K562 (cell line): ENCODE measurements around the gene TGM1. TPM values are rescaled to one million over a fixed set of nuclear protein-coding genes. Genes with fewer than 3 reads are reported as not detected.

Experiments
- BRD9 ChIP-seq: fragments of 450-650 bp; IDR thresholded peaks from 2 replicates; pipeline ENCODE4 v1.6.1; 2018; ENCODE audit warnings: low read depth; ENCODE audit not compliant: partially characterized antibody
- ELF2 ChIP-seq: fragments of 250-450 bp; sonication (Bioruptor Pico); IDR thresholded peaks from 2 replicates; pipeline ENCODE4 v1.5.0; 2021; ENCODE audit warnings: mild to moderate bottlenecking
- ETV1 ChIP-seq: fragments of 450-650 bp; conservative IDR thresholded peaks from 2 replicates; pipeline ENCODE4 v1.6.1; 2016; ENCODE audit warnings: missing genetic modification characterization, control low read depth, low read depth, missing compliant biosample characterization
- FOS ChIP-seq: IDR thresholded peaks from 3 replicates; pipeline ENCODE4 v1.6.1; 2011; ENCODE audit not compliant: insufficient read length; ENCODE audit errors: extremely low read depth
- MAFF ChIP-seq: IDR thresholded peaks from 2 replicates; pipeline ENCODE4 v1.6.1; 2012; ENCODE audit warnings: low read length, improper control_type of control experiment
- NR2C2 ChIP-seq, 2 experiments: fragments of 200-800 bp in 1 of 2; sonication (Bioruptor generic) in 1 of 2; sonication (generic) in 1 of 2; formaldehyde crosslinking in 1 of 2; IDR thresholded peaks; 2 replicates each; pipeline versions ENCODE4 v1.6.1 to v1.8.0; 2016 to 2022; ENCODE audit warnings: mild to moderate bottlenecking in 1 of 2, missing compliant biosample characterization in 1 of 2, missing genetic modification characterization in 1 of 2, missing genetic modification reagents in 1 of 2
- PHF21A ChIP-seq: fragments of 450-650 bp; IDR thresholded peaks from 2 replicates; pipeline ENCODE4 v1.6.1; 2017; ENCODE audit warnings: low read depth, borderline replicate concordance
- RAD21 ChIP-seq, 2 experiments: fragments of 250-450 bp in 1 of 2; fragments of 450-650 bp in 1 of 2; sonication (Bioruptor Pico) in 1 of 2; formaldehyde crosslinking in 1 of 2; IDR thresholded peaks in 1 of 2; conservative IDR thresholded peaks in 1 of 2; 2 replicates each; pipeline versions ENCODE4 v1.4.0 to v1.8.0; 2020 to 2022; ENCODE audit warnings: mild to moderate bottlenecking in 2 of 2, moderate library complexity in 1 of 2
- RBM22 ChIP-seq: fragments of 200-400 bp; formaldehyde crosslinking; IDR thresholded peaks from 2 replicates; pipeline ENCODE4 v1.6.1; 2018; ENCODE audit warnings: low read length, low read depth; ENCODE audit not compliant: poor library complexity, severe bottlenecking
- SIN3A ChIP-seq, 2 experiments: fragments of 150-350 bp in 1 of 2; IDR thresholded peaks; 2 replicates each; pipeline ENCODE4 v1.6.1; 2011 to 2016; ENCODE audit warnings: borderline replicate concordance in 2 of 2, low read depth in 2 of 2, low read length in 2 of 2, mild to moderate bottlenecking in 2 of 2, moderate library complexity in 2 of 2; ENCODE audit not compliant: control insufficient read depth in 1 of 2
- YY1 ChIP-seq, 3 experiments: IDR thresholded peaks; 2 replicates each; pipeline ENCODE4 v1.6.1; 2011; ENCODE audit warnings: low read length in 2 of 3, mild to moderate bottlenecking in 2 of 3, moderate library complexity in 2 of 3, borderline replicate concordance in 1 of 3, control low read depth in 1 of 3, low read depth in 1 of 3; ENCODE audit not compliant: insufficient read depth in 3 of 3, insufficient replicate concordance in 2 of 3, control insufficient read depth in 1 of 3, insufficient read length in 1 of 3; ENCODE audit errors: extremely low read depth in 1 of 3
- ZKSCAN1 ChIP-seq: fragments of 150-350 bp; IDR thresholded peaks from 2 replicates; pipeline ENCODE4 v1.6.1; 2016; ENCODE audit warnings: low read depth, low read length
- polyA plus RNA-seq, 8 experiments: library from polyadenylated mRNA; depleted of rRNA in 4 of 8; stranded (reverse) in 5 of 8; unstranded in 3 of 8; fragments of >200 nt; fragmentation: Nextera tagmentation in 2 of 8; fragmentation: Illumina TruSeq in 1 of 8; extraction: Ambion mirVana in 2 of 8; extraction: Trizol in 1 of 8; gene quantifications; 2 replicates each; pipeline versions ENCODE4 v1.2.1 to v1.2.3, GENCODE V29; 2011 to 2014; ENCODE audit warnings: inconsistent platforms in 1 of 8, missing spikeins in 1 of 8
- total RNA-seq, 7 experiments: library from RNA; depleted of rRNA in 6 of 7; stranded (reverse); fragments of >200 nt in 6 of 7; fragmentation: Illumina TruSeq in 2 of 7; extraction: Trizol in 2 of 7; gene quantifications; 2 replicates each; pipeline versions ENCODE4 v1.2.1 to v1.2.3, GENCODE V29; 2011 to 2021; ENCODE audit warnings: low replicate concordance in 1 of 7
- TF ChIP-seq, protein P1 (sequence below): sonication (generic); formaldehyde crosslinking; IDR thresholded peaks from 2 replicates; pipeline ENCODE4 v1.9.0; 2022; ENCODE audit warnings: mild to moderate bottlenecking, missing genetic modification reagents
- TF ChIP-seq, protein P2 (sequence below): fragments of 450-650 bp; IDR thresholded peaks from 2 replicates; pipeline ENCODE4 v1.6.1; 2016; ENCODE audit warnings: borderline replicate concordance
- TF ChIP-seq, protein P3 (sequence below), 2 experiments: IDR thresholded peaks; 2 replicates each; pipeline ENCODE4 v1.6.1; 2012; ENCODE audit warnings: improper control_type of control experiment in 2 of 2, low read depth in 2 of 2, low read length in 2 of 2, borderline replicate concordance in 1 of 2
- TF ChIP-seq, protein P4 (sequence below): fragments of 450-650 bp; formaldehyde crosslinking; IDR thresholded peaks from 2 replicates; pipeline ENCODE4 v1.4.0; 2020; ENCODE audit warnings: mild to moderate bottlenecking, mixed read lengths

TGM1 gene
- total and polyA plus RNA-seq, 9 of the 15 experiments (the other 6 are each of a cell fraction or from before 2014, with no cell fraction given): 0.13 to 4.4 (median 0.88) TPM

DNA sequence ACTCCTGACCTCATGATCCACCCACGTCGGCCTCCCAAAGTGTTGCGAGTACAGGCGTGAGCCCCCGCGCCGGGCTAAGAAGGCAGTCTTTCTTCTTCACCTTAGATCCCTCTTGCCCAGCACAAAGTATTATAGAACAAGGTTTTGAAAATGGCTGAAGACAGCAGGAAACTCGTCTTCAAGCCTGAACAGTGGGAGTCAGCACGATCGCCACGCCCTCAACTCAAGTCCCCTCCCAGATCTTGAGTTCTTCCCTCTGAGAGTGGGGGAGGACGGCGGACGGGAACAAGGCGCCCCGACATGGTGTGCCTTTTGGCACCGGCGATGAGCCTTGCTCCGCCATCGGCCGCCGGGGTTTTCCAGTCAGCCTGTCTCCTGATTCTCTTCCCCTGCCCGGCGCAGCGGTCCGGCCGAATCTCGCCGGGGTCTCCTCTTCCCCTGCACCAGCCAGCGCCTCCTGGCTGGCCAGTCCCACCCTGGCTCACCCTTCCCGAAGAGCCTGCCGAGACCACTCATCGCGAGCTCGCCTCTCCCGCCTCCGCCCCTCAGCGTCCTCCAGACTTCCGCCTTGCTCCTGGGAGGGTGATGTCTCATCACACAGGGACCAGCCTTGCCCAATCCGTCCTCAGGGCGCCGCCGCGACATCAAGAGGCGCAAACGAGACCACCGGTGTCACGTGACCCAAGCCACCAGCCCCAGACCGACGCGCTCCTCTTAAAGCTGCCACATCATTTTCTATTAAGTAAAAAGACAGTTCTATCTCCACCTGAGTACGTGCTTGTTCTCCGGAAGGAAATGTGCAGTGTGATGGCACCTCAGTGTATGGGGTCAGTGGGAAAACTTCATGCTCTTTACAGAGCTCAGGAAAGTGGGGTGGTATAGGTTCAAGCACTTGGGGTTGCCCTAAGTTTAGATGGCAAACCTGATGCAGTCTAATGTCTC lies 49.8 kb downstream of the TGM1 start, which contains the start of gene CHMP4A (continued):
- no peak for TF ChIP-seq MAFF
- TF ChIP-seq SIN3A (IDR thresholded peaks at IDR 0.05; ENCODE audit: borderline replicate concordance in 2 of 2, control insufficient read depth in 1 of 2, low read depth in 2 of 2, low read length in 2 of 2): peak; percentile 53 to 60; a peak in 2 of 4 replicates
- 0 out of 2 replicates have a peak, but pooled peaks have one; percentile 7 for TF ChIP-seq PHF21A
- TF ChIP-seq ETV1: 0 out of 2 replicates have a peak, but pooled peaks have one; percentile 33
- peak; percentile 97 for TF ChIP-seq ELF2 (CRISPR knock-in tag)
- peak; percentile 48 for TF ChIP-seq FOS
- TF ChIP-seq BRD9: peak; percentile 47
- TF ChIP-seq ZKSCAN1: no peak
- peak in 2 of 3 experiments; percentile 50 to 76 for TF ChIP-seq YY1 (IDR thresholded peaks at IDR 0.05; ENCODE audit: borderline replicate concordance in 1 of 3, control insufficient read depth in 1 of 3, extremely low read depth in 1 of 3, insufficient read depth in 3 of 3, insufficient read length in 1 of 3, insufficient replicate concordance in 2 of 3, low read depth in 1 of 3, low read length in 2 of 3)
- TF ChIP-seq, protein P1, sequence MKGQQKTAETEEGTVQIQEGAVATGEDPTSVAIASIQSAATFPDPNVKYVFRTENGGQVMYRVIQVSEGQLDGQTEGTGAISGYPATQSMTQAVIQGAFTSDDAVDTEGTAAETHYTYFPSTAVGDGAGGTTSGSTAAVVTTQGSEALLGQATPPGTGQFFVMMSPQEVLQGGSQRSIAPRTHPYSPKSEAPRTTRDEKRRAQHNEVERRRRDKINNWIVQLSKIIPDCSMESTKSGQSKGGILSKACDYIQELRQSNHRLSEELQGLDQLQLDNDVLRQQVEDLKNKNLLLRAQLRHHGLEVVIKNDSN (CRISPR knock-in tag): peak; percentile 98
- TF ChIP-seq, protein P2, sequence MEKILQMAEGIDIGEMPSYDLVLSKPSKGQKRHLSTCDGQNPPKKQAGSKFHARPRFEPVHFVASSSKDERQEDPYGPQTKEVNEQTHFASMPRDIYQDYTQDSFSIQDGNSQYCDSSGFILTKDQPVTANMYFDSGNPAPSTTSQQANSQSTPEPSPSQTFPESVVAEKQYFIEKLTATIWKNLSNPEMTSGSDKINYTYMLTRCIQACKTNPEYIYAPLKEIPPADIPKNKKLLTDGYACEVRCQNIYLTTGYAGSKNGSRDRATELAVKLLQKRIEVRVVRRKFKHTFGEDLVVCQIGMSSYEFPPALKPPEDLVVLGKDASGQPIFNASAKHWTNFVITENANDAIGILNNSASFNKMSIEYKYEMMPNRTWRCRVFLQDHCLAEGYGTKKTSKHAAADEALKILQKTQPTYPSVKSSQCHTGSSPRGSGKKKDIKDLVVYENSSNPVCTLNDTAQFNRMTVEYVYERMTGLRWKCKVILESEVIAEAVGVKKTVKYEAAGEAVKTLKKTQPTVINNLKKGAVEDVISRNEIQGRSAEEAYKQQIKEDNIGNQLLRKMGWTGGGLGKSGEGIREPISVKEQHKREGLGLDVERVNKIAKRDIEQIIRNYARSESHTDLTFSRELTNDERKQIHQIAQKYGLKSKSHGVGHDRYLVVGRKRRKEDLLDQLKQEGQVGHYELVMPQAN: peak; percentile 90
- TF ChIP-seq, protein P3, sequence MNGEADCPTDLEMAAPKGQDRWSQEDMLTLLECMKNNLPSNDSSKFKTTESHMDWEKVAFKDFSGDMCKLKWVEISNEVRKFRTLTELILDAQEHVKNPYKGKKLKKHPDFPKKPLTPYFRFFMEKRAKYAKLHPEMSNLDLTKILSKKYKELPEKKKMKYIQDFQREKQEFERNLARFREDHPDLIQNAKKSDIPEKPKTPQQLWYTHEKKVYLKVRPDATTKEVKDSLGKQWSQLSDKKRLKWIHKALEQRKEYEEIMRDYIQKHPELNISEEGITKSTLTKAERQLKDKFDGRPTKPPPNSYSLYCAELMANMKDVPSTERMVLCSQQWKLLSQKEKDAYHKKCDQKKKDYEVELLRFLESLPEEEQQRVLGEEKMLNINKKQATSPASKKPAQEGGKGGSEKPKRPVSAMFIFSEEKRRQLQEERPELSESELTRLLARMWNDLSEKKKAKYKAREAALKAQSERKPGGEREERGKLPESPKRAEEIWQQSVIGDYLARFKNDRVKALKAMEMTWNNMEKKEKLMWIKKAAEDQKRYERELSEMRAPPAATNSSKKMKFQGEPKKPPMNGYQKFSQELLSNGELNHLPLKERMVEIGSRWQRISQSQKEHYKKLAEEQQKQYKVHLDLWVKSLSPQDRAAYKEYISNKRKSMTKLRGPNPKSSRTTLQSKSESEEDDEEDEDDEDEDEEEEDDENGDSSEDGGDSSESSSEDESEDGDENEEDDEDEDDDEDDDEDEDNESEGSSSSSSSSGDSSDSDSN (IDR thresholded peaks at IDR 0.05; ENCODE audit: borderline replicate concordance in 1 of 2, low read depth in 2 of 2, low read length in 2 of 2): 0 out of 4 replicates have a peak, but pooled peaks of 1 of the 2 experiments have one; percentile 52
- TF ChIP-seq NR2C2 (CRISPR knock-in tag; IDR thresholded peaks at IDR 0.05): 0 out of 2 replicates have a peak, but pooled peaks have one; percentile 20
- peak; percentile 24; the same call in 1 of the 2 replicates for TF ChIP-seq NR2C2 (tag; IDR thresholded peaks at IDR 0.05)
- TF ChIP-seq RAD21 (CRISPR knock-in tag; conservative IDR thresholded peaks at IDR 0.05 in 1 of 2, IDR thresholded peaks at IDR 0.05 in 1 of 2): 0 out of 4 replicates have a peak, but pooled peaks of 1 of the 2 experiments have one; percentile 6
- TF ChIP-seq, protein P4, sequence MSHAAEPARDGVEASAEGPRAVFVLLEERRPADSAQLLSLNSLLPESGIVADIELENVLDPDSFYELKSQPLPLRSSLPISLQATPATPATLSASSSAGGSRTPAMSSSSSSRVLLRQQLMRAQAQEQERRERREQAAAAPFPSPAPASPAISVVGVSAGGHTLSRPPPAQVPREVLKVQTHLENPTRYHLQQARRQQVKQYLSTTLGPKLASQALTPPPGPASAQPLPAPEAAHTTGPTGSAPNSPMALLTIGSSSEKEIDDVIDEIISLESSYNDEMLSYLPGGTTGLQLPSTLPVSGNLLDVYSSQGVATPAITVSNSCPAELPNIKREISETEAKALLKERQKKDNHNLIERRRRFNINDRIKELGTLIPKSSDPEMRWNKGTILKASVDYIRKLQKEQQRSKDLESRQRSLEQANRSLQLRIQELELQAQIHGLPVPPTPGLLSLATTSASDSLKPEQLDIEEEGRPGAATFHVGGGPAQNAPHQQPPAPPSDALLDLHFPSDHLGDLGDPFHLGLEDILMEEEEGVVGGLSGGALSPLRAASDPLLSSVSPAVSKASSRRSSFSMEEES (CRISPR knock-in tag): peak; percentile 99
- no peak for TF ChIP-seq RBM22
